Inferior parietal cortex (tissue), 1 donor: Measurements from ENCODE around the gene ADRB2.
"Not testable (repeated sequence)": the region's sequence is repeated elsewhere in the genome, so short reads cannot be mapped to it uniquely, and the experiment has no call there.

ENCODE experiments used
- DNase-seq: peaks from one replicate; pipeline ENCODE4 v3.0.0-alpha.2; 2016; ENCODE audit errors: extremely low spot score

ADRB2 gene

DNA sequence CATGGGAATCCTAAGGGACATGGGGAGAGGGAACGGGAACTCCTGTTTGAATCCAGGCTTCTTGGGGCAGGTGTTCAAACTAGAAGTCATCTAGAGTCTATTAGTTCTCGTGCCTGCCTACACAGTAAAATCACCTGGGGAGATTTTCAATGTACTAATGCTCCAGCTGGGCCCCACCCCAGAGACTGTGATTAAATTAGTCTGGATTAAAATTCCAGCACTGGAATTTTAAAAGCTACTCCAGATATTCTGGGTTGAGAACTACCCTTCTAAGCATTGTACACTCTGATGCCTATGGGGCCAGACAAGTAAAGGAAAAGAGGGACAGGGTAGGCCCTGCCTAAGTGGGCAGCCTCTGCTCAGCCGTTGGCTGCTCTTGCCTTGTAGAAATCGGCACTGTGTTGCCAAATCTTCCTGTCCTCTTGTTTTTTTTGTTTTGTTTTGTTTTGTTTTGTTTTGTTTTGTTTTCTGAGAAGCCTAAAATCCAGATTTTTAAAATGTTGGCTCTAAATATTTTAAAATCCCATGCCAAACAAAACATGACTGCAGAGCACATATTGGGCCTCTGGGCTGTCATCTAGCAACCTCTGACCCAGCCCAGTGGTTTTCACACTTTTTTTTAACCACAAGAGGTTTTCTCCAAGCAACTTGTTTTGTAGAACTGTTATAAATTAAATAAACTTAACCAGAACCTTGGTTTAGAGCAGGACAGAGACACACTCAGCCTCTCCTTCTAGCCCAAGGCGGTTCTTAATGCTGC, 29.0 kb downstream of the ADRB2 start:
- no peak for DNase-seq

DNA sequence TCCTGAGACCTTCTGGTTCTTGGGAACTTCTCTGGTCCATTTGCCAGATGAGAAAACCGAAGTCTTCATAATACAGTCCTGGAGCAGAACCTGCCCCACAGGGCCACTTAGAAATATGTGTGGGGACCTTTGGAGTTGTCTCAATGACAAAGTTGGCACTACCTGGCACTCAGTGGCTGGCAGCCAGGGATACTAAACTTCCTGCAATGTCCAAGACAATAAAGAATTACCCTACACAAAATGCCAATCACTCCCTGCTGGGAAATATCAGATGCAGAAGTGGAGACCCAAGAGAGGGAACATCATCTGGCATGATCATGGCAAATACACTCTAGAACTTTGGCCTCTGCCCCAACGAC, 29.6 kb downstream of the ADRB2 start:
- DNase-seq: no peak

DNA sequence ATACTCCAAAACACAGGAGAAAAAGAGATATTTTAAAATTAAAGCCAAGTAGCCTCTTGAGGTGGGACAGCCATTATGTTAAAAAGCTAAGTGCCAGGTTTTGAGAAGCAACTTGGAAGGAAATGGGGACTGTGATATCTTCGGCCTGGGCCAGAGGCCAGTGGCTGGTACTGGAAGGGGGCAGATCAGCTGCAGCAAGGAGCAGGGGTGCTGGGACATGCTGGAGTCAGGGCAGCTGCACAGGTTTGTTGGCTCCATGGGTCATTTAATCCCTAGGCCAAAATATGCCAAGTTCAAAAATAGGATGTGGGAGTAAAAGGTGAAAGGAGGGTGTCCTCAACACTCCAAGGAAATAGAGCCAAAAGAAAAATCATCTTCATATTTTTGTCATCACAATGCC, 30.0 kb downstream of the ADRB2 start:
- DNase-seq: no peak

DNA sequence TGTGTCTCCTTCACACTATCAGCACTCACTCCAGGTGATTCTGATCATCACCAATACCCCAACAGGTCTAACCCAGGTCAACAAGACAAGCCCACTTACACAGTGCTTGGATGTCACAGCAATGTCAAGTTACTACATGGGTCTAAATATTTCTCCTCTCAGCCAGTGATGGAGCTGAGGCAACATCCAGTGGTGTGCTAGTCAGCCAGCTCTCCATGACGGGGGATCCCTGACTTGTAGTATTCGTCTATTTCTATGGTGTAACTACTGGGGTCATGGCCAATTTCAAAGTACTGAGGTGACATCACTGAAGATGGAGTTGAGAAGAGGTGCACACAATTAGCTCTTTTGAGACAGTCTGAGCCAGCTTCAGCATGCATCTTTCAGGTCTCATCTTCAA, 31.1 kb downstream of the ADRB2 start:
- no peak for DNase-seq

DNA sequence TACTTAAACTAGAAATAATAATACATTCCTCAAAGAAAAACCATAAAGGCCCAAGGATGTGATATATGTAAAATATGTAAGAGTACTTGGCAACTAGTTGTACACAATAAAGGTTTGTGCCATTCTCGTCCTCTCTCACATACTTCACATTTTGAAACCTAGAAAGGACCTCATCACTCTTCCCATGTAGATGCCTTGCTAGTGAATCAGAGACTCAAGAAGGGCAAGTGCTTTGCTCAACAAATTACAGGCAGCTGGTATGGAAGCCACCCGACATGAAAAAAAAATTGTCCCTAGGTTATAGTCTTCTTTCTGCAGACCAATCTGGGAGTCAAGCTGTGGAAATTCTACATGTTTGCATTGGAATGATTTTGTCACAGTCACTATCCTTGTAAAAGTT, 31.7 kb downstream of the ADRB2 start:
- DNase-seq: no peak

DNA sequence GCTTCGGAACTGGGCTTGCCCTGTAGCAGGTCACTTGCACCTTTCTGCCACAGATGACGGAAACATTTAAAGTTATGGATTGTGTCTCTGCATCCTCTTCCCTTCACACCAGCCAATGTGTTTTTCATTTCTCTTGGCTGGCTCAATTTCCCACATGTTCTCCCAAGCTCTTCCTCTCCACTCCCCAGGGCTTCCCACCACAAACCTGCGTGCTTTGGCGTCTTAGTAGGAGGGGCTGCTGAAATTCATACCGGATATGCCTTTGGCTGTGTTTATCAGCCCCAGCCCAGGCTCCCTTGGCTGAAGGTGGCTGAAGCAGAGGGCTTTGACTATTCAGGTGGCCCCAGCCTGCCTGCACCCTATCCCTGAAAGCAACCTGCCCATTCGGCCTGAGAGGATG, 32.1 kb downstream of the ADRB2 start:
- DNase-seq: no peak

DNA sequence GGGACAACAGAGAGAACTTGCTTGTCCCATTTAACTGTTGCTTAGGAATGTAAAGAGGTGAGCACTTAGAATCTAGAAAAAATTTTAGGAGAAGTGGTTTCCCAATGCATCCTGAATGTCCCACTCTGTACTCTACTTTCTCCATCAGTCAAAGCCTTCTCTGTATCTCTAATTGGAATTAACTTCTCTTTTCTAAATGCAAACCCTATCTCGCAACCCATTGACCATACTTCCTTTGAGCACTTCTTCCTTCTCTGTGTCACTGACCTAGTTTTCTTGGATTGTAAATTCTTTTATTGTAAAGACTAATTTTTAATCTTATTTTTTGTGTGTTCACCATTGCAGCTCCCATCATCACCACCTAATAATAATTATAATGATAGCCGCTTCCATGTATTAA, 33.3 kb downstream of the ADRB2 start:
- DNase-seq: no peak

DNA sequence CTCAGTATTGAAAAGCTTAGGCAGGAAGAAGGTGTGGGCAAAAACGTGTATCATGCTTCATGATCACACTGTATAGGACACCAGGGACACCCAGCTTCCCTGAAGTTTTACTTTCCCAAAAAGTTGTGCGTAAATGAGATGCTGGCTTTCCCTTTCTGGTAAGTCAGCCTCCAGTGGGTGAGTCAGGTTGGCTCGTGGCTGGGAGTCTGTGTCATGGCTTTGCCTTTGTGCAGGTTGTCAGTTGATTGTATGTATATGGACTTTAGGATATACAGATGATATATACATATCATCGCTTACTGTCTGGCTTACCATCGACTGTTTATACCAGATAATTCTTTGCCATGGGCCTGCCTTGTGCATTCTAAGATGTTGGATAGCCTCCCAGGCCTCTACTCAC, 34.2 kb downstream of the ADRB2 start:
- no peak for DNase-seq

DNA sequence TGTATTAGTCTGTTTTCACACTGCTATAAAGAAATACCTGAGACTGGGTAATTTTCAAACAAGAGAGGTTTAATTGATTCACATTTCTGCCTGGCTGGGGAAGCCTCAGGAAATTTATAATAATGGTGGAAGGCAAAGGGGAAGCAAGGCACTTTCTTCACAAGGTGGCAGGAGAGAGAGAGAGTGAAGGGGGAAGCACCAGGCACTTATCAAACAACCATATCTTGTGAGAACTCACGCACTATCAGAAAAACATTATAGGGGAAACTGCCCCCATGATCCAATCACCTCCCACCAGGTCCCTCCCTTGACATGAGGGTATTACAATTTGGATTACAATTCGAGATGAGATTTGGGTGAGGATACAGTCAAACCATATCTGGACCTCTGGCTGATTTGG, 34.7 kb downstream of the ADRB2 start:
- DNase-seq: no peak

DNA sequence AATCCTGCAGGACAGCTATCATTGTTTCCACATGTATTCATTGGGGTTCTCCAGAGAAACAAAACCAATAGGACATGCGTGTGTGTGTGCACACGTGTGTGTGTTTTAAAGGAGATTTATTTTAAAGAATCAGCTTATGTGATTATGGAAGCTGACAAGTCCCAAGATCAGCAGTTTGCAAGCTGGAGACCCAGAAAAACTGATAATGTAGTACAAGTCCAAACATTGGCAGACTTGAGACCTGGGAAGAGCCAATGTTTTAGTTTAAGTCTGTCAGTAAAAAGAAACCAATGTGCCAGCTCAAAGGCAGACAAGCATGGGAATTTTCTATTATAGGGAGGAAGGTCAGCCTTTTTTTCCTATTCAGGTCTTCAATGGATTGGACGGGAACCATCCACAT, 35.3 kb downstream of the ADRB2 start:
- no peak for DNase-seq

DNA sequence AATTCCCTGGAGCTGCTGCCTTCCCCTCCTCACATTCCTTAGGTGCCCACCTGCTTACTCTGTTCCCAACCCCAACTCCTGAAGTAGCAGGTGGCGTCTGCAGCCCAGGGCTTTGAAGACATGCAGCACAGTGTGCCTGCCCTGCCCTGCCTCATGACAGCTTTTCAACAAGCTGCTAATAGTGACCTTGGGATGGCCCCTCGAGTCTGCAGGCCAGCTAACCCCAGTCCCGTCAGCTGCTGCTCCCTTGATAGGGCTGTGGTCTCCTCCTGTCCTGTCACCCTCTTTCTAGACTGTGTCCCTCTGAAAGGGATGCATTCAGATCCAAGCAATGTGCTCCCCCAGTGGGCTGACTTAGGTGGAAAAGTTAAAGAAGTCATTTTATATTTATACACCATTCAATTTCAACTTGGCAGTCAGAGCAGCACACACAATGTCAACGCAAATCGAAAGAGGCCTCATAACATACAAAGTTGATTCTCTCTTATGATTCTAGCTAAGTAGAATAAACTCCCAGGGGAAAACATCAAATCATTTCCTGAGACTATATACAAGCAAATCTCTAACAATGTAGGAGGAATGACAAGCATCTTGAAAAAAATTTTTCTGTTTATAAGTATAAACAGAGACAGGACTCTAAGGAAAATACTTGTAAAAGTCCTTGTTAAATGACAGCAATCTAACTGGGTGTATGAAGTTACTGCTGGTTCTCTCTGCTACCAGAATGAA, 37.9 kb downstream of the ADRB2 start:
- no peak for DNase-seq

DNA sequence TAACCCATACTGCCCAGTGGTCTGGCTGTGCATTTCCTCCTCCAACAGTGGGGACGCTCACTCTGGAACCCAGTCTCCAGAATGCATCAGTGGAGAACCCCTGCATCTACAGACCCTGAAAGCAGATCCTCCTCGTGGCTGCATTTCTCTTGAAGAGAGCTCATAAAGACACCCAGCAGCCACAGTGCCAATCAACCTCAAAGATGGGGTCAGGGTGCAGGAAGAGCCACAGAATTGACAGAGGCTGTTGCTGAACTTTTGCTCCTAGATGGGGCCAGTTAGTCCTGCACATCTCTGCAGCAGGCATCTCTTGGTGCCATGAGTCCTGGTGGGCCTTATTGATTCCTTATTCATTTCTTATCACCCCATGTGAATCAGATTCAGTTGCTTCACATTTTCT, 39.6 kb downstream of the ADRB2 start:
- no peak for DNase-seq

DNA sequence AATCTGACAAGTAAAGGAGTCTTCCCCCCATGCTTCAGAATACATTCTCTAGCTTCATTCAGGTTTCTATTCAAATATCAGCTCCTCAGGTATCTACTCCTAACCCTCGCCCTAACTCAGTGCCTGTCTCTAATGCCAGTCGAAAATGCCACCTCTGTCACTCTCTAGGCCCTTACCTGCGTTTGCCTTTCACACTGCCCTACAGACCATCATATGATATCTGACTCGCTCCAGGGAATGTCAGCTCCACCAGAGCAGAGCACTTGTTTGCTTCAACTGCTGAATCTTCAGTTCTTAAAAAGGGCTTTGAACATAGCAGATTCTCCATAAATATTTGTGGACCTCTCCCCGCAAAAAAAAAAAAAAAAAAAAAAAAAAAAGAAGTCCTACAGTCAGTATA, 46.7 kb downstream of the ADRB2 start:
- no peak for DNase-seq

DNA sequence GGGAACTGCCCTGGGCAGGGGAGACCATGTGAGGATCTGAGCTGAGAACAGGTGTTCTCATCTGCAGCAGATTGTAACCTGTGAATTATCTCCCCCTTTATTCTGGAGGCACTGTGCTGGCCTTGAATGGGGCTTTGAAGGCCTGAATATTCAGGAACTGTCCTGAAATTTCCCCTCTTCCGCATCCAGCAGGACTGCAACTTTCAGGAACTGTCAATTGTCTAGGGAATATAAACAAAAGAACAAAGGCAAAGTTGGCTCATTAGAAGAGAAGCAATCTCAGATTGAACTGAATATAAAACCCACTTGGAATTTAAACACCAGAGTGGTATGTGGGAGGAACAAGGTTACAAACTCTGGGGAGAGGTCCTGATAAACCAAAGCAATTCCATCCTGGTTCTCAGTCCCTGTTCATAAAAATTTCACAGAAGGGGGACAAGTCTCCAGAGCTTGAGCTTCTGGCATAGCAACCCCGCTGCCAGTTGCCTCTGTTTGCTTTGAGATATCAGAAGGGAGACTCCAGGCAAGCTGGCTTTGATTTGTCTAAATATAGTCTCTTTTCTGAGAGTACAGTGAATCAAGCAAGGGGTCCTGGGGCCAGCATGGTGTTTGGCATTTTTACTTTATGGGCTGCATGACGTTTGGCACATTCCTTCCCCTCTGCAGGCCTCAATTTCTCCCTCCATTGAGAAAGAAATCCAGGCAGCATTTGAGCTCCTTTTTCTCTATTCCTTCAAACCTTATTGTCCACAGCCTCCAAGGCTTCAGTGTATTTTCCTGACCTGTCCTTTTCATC, 47.5 kb downstream of the ADRB2 start:
- no peak for DNase-seq

DNA sequence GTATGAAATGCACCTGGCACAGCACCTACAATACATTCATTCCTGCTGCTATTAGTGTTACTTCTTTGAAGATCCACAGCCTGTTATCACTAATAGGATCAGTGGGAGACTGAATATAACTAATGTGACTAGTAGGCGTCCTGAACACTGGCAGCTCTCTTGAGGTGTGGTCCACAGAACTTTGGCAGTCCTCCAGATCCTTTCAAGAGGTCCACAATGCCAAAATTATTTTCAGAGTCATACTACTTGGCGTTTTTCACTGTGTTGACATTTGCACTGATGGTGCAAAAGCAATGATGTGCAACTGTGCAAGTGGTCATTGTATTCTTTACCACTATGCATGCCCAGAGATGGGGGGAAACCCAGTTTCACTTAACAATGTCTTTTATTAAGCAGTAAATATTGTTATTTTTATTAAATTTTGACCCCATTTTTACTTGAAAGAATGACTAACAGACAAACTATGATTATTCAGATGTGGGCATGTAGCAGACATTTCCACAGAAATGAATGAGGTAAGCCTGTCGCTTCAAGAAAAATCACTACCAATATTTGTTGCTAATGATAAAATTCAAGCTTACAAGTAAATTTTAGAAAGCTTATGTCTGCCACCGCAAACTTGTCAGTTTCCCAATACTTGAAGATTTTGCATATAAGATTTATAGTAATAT, 48.9 kb downstream of the ADRB2 start:
- no peak for DNase-seq

DNA sequence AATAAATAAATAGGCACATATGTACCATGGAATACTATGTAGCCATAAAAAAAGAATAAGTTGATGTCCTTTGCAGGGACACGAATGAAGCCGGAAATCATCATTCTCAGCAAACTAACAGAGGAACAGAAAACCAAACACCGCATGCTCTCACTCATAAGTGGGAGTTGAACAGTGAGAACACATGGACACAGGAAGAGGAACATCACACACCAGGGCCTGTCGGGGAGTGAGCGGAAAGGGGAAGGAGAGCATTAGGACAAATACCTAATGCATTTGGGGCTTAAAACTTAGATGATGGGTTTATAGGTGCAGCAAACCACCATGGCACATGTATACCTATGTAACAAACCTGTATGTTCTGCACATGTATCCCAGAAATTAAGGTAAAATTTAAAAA, 51.0 kb downstream of the ADRB2 start:
- not testable (repeated sequence) for DNase-seq
